GM18909 (cell line): ENCODE data around the gene PARVA.

Experiments used
- ATAC-seq: cut with Tn5 transposase; IDR thresholded peaks from one replicate; pipeline ENCODE4 v1.9.1; 2021; ENCODE audit warnings: mild to moderate bottlenecking; ENCODE audit not compliant: unreplicated experiment, poor library complexity

The PARVA gene

DNA sequence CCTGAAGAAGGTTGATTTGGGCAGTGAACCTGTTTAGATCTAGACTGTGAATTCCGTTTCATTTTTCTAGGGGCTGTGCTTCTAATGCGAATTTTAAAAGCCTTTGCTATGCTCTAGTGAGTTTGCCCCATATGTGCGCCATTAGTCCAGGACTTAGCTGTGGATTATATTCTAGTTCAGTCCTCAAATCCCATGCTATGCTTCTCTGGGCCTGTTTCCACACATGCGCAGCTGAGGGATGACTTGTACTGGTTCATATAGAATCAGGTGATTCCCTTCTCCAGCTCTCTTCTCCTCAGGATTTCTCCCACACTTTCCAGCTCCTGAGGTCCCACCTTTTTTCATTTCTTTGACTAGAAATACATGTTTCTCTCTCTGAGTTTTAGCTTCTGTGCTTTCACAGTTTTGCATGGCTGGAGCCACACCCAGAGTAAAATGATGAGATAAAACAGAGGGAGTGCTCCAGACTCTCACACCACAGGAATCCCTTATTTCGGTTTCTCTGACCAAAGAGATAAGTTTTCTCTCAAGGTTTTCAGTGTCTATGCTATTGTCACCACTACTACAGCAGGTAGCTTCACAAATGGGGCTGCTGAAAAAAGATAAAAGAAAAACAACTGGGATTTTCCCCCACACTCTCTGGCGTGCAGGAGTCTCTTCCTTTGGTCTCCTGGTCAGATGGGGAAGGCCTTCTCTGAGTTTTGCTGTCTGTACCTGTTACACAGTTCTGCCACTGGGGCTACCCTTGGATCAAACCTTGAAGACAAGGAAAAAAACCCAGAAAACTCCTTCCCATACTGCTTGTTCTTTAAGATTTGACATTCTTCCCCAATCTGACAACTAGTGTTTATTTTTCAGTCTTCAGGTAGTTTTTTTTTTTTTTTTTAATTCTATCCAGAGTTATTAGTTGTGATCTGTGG is 200.6 kb downstream of the PARVA start:
- no peak for ATAC-seq

DNA sequence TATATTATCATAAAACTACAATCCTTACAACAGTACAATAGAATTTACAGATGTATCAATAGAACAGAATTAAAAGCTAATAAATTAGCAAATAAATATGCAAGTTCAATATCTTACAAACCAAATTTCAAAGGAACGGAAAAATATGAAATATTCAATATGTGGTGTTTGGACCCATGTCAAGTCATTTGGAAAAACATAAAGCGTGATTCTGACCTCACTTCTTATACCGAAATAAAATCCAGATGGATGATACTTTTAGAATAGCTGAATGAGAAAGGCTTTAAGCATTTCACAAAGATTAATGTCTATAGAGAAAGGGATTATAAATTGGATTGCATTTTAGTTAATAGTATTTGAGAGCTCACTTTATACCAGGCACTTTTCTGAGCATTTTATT is 204.0 kb downstream of the PARVA start:
- no peak for ATAC-seq

DNA sequence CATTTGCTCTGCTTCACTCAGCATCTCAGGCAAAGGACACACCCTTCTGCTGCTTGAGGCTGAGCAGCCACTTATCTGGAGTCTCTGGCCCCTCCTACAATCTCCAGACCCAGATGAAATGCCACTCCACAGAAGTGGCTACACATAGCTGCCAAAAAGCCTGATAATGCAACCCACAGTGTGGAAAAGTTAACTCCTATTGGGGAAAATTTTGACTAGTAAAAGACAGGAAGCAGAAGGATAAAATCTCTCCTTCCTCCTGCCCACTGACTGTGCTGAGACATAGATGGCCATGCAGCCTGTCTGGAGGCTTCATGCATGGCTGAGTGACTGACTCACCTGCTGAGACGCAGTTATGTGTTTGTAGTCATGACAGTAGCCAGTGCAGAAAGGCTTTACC is 204.6 kb downstream of the PARVA start:
- ATAC-seq = no peak
